Glutamatergic neuron (in vitro differentiated cells): Measurements from ENCODE around the gene TMEM63B. TPM values are rescaled to one million over a fixed set of nuclear protein-coding genes. Genes with fewer than 3 reads are reported as not detected.
"Not testable (repeated sequence)": the region's sequence is repeated elsewhere in the genome, so short reads cannot be mapped to it uniquely, and the experiment has no call there.

ENCODE experiments used
- DNase-seq: peaks from one replicate; pipeline ENCODE4 v3.0.0; 2022
- H3K27ac Mint-ChIP-seq: one replicate; pipeline ENCODE4 v1.8.0; 2020; ENCODE audit warnings: mild to moderate bottlenecking, mixed read lengths, inconsistent platforms; ENCODE audit not compliant: unreplicated experiment
- H3K27me3 Mint-ChIP-seq: one replicate; pipeline ENCODE4 v1.8.0; 2020; ENCODE audit warnings: mild to moderate bottlenecking, moderate library complexity, mixed read lengths, inconsistent platforms; ENCODE audit not compliant: unreplicated experiment
- H3K36me3 Mint-ChIP-seq: one replicate; pipeline ENCODE4 v1.8.0; 2020; ENCODE audit warnings: mild to moderate bottlenecking, mixed read lengths, inconsistent platforms; ENCODE audit not compliant: unreplicated experiment
- H3K4me1 Mint-ChIP-seq: one replicate; pipeline ENCODE4 v1.8.0; 2020; ENCODE audit warnings: mild to moderate bottlenecking, low read depth, mixed read lengths, inconsistent platforms; ENCODE audit not compliant: unreplicated experiment
- H3K4me3 Mint-ChIP-seq: one replicate; pipeline ENCODE4 v1.8.0; 2020; ENCODE audit warnings: mild to moderate bottlenecking, mixed read lengths, inconsistent platforms; ENCODE audit not compliant: unreplicated experiment
- H3K9me3 Mint-ChIP-seq: one replicate; pipeline ENCODE4 v1.8.0; 2020; ENCODE audit warnings: mild to moderate bottlenecking, moderate library complexity, mixed read lengths, inconsistent platforms; ENCODE audit not compliant: unreplicated experiment
- total RNA-seq: library from RNA; stranded (reverse); fragmentation: NEBNext Ultra II Directional; extraction: Animal tissue kit (Norgen Biotek cat#: 25700); gene quantifications from one replicate; pipeline ENCODE4 v1.2.1, GENCODE V29; 2021; ENCODE audit not compliant: unreplicated experiment
- TF ChIP-seq, protein P1 (sequence below): fragments of 200-600 bp; sonication (generic); IDR thresholded peaks from one replicate; pipeline ENCODE4 v1.5.0; 2021; ENCODE audit not compliant: partially characterized antibody, unreplicated experiment

Gene TMEM63B
- total RNA-seq, 1 donor from 2014 or later = 148 TPM

DNA sequence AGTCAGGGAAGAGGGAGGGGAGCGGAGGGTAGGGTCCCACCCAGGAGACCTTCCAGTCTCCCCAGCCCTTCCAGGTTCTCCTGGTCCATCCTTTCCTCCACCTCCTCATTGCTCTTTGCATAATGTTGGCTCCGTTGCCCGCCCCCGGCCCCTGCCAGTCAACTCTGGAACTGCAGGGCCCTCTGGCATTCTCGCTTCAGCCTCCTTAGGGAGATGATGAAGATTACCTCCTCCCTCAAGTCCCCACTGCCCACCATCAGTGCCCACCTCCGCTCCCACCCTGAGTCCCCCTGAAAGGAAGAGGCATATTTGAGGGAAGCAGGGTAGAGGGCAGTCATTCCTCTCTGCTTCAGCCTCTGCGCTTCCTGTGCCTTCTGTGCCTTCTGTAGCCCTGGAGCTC, 8.5 kb downstream of the TMEM63B start:
- TF ChIP-seq, protein P1, sequence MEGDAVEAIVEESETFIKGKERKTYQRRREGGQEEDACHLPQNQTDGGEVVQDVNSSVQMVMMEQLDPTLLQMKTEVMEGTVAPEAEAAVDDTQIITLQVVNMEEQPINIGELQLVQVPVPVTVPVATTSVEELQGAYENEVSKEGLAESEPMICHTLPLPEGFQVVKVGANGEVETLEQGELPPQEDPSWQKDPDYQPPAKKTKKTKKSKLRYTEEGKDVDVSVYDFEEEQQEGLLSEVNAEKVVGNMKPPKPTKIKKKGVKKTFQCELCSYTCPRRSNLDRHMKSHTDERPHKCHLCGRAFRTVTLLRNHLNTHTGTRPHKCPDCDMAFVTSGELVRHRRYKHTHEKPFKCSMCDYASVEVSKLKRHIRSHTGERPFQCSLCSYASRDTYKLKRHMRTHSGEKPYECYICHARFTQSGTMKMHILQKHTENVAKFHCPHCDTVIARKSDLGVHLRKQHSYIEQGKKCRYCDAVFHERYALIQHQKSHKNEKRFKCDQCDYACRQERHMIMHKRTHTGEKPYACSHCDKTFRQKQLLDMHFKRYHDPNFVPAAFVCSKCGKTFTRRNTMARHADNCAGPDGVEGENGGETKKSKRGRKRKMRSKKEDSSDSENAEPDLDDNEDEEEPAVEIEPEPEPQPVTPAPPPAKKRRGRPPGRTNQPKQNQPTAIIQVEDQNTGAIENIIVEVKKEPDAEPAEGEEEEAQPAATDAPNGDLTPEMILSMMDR = no peak
- Mint-ChIP-seq H3K4me1 (peaks cover 41% of the 10 kb centered on the region), H3K36me3 (no peaks in the 10 kb centered on the region), H3K27me3 (peaks cover 7% of the 10 kb centered on the region), H3K9me3 (peaks cover 1% of the 10 kb centered on the region), H3K4me3 (no peak overlapping the region), H3K27ac (no peak overlapping the region)
- no peak for DNase-seq

DNA sequence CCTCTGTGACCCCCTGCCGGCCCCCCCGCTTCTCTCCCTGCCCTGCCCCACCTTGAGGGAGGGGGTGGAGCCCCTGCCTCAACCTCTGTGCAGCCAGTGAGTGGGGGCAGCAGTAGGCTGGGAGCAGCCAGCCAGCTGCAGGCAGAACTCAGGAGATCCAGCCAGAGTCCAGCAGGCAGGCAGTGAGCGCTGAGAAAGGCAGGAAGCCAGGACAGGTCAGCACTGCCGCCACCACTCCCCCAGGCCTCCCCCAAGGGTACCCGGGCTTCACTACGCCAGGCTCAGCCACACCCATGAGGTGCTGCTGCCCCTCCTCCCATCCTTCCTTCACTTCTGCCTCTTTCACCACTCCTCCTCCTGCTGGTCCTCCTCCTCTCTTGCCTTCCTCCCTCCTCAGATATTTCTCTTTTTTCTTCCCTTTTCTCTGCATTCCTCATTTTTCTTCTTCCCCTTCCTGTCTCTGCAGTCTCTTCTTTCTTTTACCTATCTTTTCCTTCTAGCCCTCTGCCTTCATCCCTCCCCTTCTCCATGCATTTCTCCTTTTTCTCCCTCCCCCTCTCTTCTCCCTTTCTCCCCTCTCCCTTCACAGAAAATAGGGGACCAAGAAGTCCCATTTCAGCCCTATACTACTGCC, 11.5 kb downstream of the TMEM63B start:
- Mint-ChIP-seq H3K36me3 (no peaks in the 10 kb centered on the region), H3K9me3 (peaks cover 1% of the 10 kb centered on the region), H3K27ac (no peak overlapping the region), H3K27me3 (peaks cover 6% of the 10 kb centered on the region), H3K4me1 (peaks cover 26% of the 10 kb centered on the region), H3K4me3 (peak overlapping the region; percentile 56)
- TF ChIP-seq, protein P1 = no peak
- DNase-seq = no peak

DNA sequence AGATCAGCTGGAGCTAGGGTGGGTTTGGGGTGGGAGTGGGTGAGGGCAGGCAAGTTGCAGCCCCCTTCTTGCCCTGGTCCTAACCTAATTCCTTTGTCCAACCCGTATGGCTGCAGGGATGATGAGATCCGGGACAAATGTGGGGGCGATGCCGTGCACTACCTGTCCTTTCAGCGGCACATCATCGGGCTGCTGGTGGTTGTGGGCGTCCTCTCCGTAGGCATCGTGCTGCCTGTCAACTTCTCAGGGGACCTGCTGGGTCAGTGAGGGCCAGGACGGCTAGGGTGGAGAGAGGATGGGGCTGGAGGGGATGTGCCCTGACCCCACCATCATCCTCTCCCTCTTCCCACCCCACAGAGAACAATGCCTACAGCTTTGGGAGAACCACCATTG, 12.0 kb downstream of the TMEM63B start:
- Mint-ChIP-seq H3K27ac (no peak overlapping the region), H3K4me3 (no peak overlapping the region), H3K36me3 (no peaks in the 10 kb centered on the region)

DNA sequence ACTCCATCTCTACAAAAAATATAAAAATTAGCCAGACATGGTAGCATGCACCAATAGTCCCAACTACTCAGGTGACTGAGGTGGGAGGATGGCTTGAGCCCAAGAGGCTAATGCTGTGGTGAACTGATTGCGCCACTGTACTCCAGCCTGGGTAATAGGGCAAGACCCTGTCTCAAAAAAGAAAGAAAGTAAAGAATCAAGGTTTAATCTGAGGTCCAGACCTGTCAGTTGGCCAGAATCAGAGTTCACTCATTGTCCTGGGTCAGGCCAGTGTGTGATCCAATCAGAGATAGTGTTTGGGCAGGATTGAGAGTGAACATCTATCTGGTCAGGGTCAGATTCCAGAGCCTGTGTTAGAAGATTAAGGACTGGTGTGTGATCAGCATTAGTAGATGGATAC, 15.5 kb downstream of the TMEM63B start:
- DNase-seq = no peak
- Mint-ChIP-seq H3K4me1 (peaks cover 14% of the 10 kb centered on the region), H3K27me3 (peaks cover 5% of the 10 kb centered on the region), H3K36me3 (peaks cover 3% of the 10 kb centered on the region), H3K9me3 (peaks cover 3% of the 10 kb centered on the region), H3K4me3 (no peak overlapping the region), H3K27ac (no peak overlapping the region)
- TF ChIP-seq, protein P1 = no peak

More for the DNA sequence above, 12.0 kb downstream of the TMEM63B start:
- peaks cover 5% of the 10 kb centered on the region for H3K27me3 Mint-ChIP-seq
- no peak for DNase-seq
- TF ChIP-seq, protein P1 = no peak
- peaks cover 3% of the 10 kb centered on the region for H3K9me3 Mint-ChIP-seq
- H3K4me1 Mint-ChIP-seq = peaks cover 26% of the 10 kb centered on the region

DNA sequence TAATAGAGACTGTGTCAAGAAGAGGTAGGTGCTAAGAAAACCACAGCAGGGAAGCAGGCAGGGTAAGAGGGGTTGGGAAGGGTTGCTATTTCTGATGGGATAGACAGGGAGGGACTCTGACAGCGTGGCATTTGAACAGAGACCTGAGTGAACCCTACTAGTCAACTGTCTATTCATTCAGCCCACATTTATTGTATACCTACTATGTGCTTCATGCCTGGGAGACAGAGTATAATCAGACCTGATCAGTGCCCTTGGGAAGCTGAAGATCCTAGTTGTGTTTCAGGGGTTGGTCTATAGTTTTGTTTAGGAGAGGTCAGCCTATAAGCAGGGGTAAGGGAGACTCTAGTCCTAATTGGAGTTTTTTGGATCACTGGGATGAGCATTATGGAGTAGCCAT, 16.4 kb downstream of the TMEM63B start:
- Mint-ChIP-seq H3K27ac (no peak overlapping the region), H3K4me3 (no peak overlapping the region), H3K4me1 (peaks cover 9% of the 10 kb centered on the region), H3K27me3 (peaks cover 6% of the 10 kb centered on the region), H3K36me3 (peaks cover 5% of the 10 kb centered on the region), H3K9me3 (peaks cover 1% of the 10 kb centered on the region)
- DNase-seq = no peak
- TF ChIP-seq, protein P1 = no peak

DNA sequence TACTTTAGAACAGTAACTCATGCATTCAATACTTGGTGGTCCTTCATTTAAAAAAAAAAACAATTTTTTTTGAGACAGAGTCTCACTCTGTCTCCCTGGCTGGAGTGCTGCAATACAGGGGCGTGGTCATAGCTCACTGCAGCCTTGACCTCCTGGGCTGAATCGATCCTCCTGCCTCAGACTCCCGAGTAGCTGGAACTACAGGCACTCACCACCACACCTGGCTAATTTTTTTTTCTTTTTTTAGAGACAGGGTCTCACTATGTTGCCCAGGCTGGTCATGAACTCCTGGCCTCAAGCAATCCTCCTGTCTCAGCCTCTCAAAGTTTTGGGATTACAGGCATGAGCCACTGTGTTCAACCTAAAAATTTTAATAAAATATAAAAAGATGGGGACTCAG, 17.2 kb downstream of the TMEM63B start:
- H3K9me3 Mint-ChIP-seq, H3K4me3 Mint-ChIP-seq, H3K36me3 Mint-ChIP-seq, H3K27ac Mint-ChIP-seq, H3K4me1 Mint-ChIP-seq, DNase-seq: not testable (repeated sequence)
- peaks cover 10% of the 10 kb centered on the region for H3K27me3 Mint-ChIP-seq
